SK-N-SH (cell line): ENCODE results near the gene OPCML. TPM values are rescaled to one million over a fixed set of nuclear protein-coding genes. Genes with fewer than 3 reads are reported as not detected.

Source experiments
- CTCF ChIA-PET: fragments of 300-600, 350-600 bp; formaldehyde crosslinking; extraction: SDS; loops from one replicate; lab custom pipeline; 2021; lab: Yijun Ruan, JAX
- POLR2A ChIA-PET: fragments of 350-600 bp; sonication (Branson Sonifier 250); formaldehyde crosslinking; extraction: SDS; loops from one replicate; lab custom pipeline; 2020; ENCODE audit warnings: antibody characterized with exemption, inconsistent platforms; lab: Yijun Ruan, JAX
- DNase-seq: peaks from one replicate; pipeline ENCODE4 v3.0.0; 2012
- H2AFZ ChIP-seq: fragments of 200-600 bp; sonication (generic); 2 replicates; pipeline ENCODE4 v1.8.1; 2016; ENCODE audit warnings: antibody characterized with exemption, mild to moderate bottlenecking, low read depth
- H3F3A ChIP-seq: fragments of 200-600 bp; sonication (generic); replicated peaks from 2 replicates; pipeline ENCODE3; 2016; ENCODE audit warnings: antibody characterized with exemption, mild to moderate bottlenecking; ENCODE audit not compliant: insufficient read depth
- H3K27ac ChIP-seq, 2 experiments: fragments of 200-500 bp in 1 of 2; fragments of 200-600 bp in 1 of 2; sonication (Bioruptor generic) in 1 of 2; sonication (generic), shearing (Covaris generic) in 1 of 2; 2 replicates each; pipeline versions ENCODE4 v1.5.1 to v1.6.1; 2014 to 2016; ENCODE audit warnings: low read depth in 2 of 2, inconsistent platforms in 1 of 2, low read length in 1 of 2, mild to moderate bottlenecking in 1 of 2, mixed read lengths in 1 of 2
- H3K27me3 ChIP-seq: fragments of 200-600 bp; sonication (generic), shearing (Covaris generic); 2 replicates; pipeline ENCODE4 v1.6.1; 2016; ENCODE audit warnings: mixed run types; ENCODE audit not compliant: insufficient read depth
- H3K36me3 ChIP-seq, 2 experiments: fragments of 200-500 bp in 1 of 2; fragments of 200-600 bp in 1 of 2; sonication (Bioruptor generic) in 1 of 2; sonication (generic) in 1 of 2; replicated peaks in 1 of 2; 2 replicates each; pipeline versions ENCODE3 to v1.5.1; 2014 to 2016; ENCODE audit warnings: low read length in 1 of 2, mild to moderate bottlenecking in 1 of 2; ENCODE audit not compliant: insufficient read depth in 2 of 2, control insufficient read depth in 1 of 2
- H3K4me1 ChIP-seq, 2 experiments: fragments of 200-500 bp in 1 of 2; fragments of 200-600 bp in 1 of 2; sonication (Bioruptor generic) in 1 of 2; sonication (generic), shearing (Covaris generic) in 1 of 2; 2 replicates each; pipeline versions ENCODE4 v1.5.1 to v1.6.1; 2014 to 2016; ENCODE audit warnings: low read depth in 1 of 2, low read length in 1 of 2, mixed run types in 1 of 2; ENCODE audit not compliant: insufficient read depth in 2 of 2, control insufficient read depth in 1 of 2
- H3K4me2 ChIP-seq: fragments of 200-600 bp; sonication (generic), shearing (Covaris generic); 2 replicates; pipeline ENCODE4 v1.6.1; 2017; ENCODE audit warnings: mixed run types
- H3K4me3 ChIP-seq, 2 experiments: fragments of 200-500 bp in 1 of 2; fragments of 200-600 bp in 1 of 2; sonication (Bioruptor generic) in 1 of 2; sonication (generic), shearing (Covaris generic) in 1 of 2; 2 replicates each; pipeline versions ENCODE4 v1.5.1 to v1.8.1; 2014 to 2016; ENCODE audit warnings: low read depth in 2 of 2, inconsistent platforms in 1 of 2, low read length in 1 of 2, mild to moderate bottlenecking in 1 of 2, mixed read lengths in 1 of 2, moderate library complexity in 1 of 2
- H3K79me2 ChIP-seq: fragments of 200-600 bp; sonication (generic); 2 replicates; pipeline ENCODE4 v1.8.1; 2017; ENCODE audit warnings: mild to moderate bottlenecking; ENCODE audit not compliant: insufficient read depth
- H3K9ac ChIP-seq: fragments of 200-600 bp; sonication (generic); 2 replicates; pipeline ENCODE4 v1.6.1; 2017; ENCODE audit warnings: mixed run types
- H3K9me2 ChIP-seq: fragments of 200-600 bp; sonication (generic); 2 replicates; pipeline ENCODE4 v1.6.1; 2017; ENCODE audit warnings: mixed run types
- H3K9me3 ChIP-seq: fragments of 200-600 bp; sonication (generic); 2 replicates; pipeline ENCODE4 v1.6.1; 2017; ENCODE audit warnings: mixed run types, mild to moderate bottlenecking, moderate library complexity
- H4K20me1 ChIP-seq: fragments of 200-600 bp; sonication (generic); 2 replicates; pipeline ENCODE4 v1.6.1; 2017; ENCODE audit warnings: mild to moderate bottlenecking, mixed run types; ENCODE audit not compliant: insufficient read depth
- CHD2 ChIP-seq: fragments of 150-350 bp; IDR thresholded peaks from 2 replicates; pipeline ENCODE4 v1.6.1; 2018; ENCODE audit warnings: low read length; ENCODE audit not compliant: partially characterized antibody
- EP300 ChIP-seq, 2 experiments: IDR thresholded peaks; 2 replicates each; pipeline versions ENCODE4 v1.4.0 to v1.6.1; 2012; ENCODE audit warnings: borderline replicate concordance in 1 of 2, low read depth in 1 of 2, low read length in 1 of 2
- GATA2 ChIP-seq: sonication (generic); formaldehyde crosslinking; IDR thresholded peaks from 2 replicates; pipeline ENCODE4 v1.5.0; 2020; ENCODE audit warnings: mild to moderate bottlenecking, missing genetic modification reagents
- POLR2AphosphoS5 ChIP-seq: IDR thresholded peaks from 2 replicates; pipeline ENCODE4 v1.6.1; 2012; ENCODE audit warnings: low read depth, low read length
- RAD21 ChIP-seq: IDR thresholded peaks from 2 replicates; pipeline ENCODE4 v1.6.1; 2012; ENCODE audit warnings: mild to moderate bottlenecking, low read length
- RCOR1 ChIP-seq: fragments of 150-350 bp; IDR thresholded peaks from 2 replicates; pipeline ENCODE4 v1.6.1; 2017; ENCODE audit warnings: antibody characterized with exemption, low read length
- SIN3A ChIP-seq: IDR thresholded peaks from 2 replicates; pipeline ENCODE4 v1.6.1; 2012; ENCODE audit warnings: low read depth, mild to moderate bottlenecking, low read length, moderate library complexity, borderline replicate concordance
- TAF1 ChIP-seq: IDR thresholded peaks from 2 replicates; pipeline ENCODE4 v1.6.1; 2012; ENCODE audit warnings: low read depth, mild to moderate bottlenecking, low read length, moderate library complexity, borderline replicate concordance
- WGBS: methylation state at CpG from one replicate; pipeline ENCODE4 v1.1.6; 2017; ENCODE audit warnings: low lambda C conversion rate; 5-methylcytosine and 5-hydroxymethylcytosine counted together
- polyA plus RNA-seq, 3 experiments: library from polyadenylated mRNA; depleted of rRNA; stranded (reverse); fragments of >200 nt; gene quantifications; 2 replicates each; pipeline ENCODE4 v1.2.3, GENCODE V29; 2012
- TF ChIP-seq, protein P1 (sequence below): IDR thresholded peaks from 2 replicates; pipeline ENCODE4; 2012
- TF ChIP-seq, protein P2 (sequence below): fragments of 200-600 bp; sonication (generic); IDR thresholded peaks from 2 replicates; pipeline ENCODE4 v1.6.1; 2017; ENCODE audit warnings: antibody characterized with exemption, mild to moderate bottlenecking, moderate library complexity

The OPCML gene
- polyA plus RNA-seq, 1 of the 3 experiments (the other 2 are of a cell fraction): not detected

GRCh38 chr11:133406489-133406888, 125.8 kb downstream of the OPCML start:
- peaks cover 0 to 6% of the 10 kb centered on the region in 2 experiments; a peak in 2 of 4 replicates for H3K4me1 ChIP-seq
- H3K4me3 ChIP-seq: no peak overlapping the region
- H3F3A ChIP-seq: no peaks in the 10 kb centered on the region
- H2AFZ ChIP-seq: no peak overlapping the region
- H3K4me2 ChIP-seq: no peak overlapping the region
- no peak overlapping the region for H3K27ac ChIP-seq
- TF ChIP-seq, protein P1, sequence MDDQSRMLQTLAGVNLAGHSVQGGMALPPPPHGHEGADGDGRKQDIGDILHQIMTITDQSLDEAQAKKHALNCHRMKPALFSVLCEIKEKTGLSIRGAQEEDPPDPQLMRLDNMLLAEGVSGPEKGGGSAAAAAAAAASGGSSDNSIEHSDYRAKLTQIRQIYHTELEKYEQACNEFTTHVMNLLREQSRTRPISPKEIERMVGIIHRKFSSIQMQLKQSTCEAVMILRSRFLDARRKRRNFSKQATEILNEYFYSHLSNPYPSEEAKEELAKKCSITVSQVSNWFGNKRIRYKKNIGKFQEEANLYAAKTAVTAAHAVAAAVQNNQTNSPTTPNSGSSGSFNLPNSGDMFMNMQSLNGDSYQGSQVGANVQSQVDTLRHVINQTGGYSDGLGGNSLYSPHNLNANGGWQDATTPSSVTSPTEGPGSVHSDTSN: no peak
- TF ChIP-seq GATA2 (CRISPR knock-in tag): peak; percentile 86
- TF ChIP-seq POLR2AphosphoS5: 0 out of 2 replicates have a peak, but pooled peaks have one; percentile 16
- TF ChIP-seq CHD2: peak; percentile 41
- TF ChIP-seq, protein P2, sequence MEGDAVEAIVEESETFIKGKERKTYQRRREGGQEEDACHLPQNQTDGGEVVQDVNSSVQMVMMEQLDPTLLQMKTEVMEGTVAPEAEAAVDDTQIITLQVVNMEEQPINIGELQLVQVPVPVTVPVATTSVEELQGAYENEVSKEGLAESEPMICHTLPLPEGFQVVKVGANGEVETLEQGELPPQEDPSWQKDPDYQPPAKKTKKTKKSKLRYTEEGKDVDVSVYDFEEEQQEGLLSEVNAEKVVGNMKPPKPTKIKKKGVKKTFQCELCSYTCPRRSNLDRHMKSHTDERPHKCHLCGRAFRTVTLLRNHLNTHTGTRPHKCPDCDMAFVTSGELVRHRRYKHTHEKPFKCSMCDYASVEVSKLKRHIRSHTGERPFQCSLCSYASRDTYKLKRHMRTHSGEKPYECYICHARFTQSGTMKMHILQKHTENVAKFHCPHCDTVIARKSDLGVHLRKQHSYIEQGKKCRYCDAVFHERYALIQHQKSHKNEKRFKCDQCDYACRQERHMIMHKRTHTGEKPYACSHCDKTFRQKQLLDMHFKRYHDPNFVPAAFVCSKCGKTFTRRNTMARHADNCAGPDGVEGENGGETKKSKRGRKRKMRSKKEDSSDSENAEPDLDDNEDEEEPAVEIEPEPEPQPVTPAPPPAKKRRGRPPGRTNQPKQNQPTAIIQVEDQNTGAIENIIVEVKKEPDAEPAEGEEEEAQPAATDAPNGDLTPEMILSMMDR: no peak
- peak; percentile 98 for TF ChIP-seq RCOR1
- no peak for TF ChIP-seq TAF1
- peak in 1 of 2 experiments; percentile 55; a peak in 2 of 4 replicates for TF ChIP-seq EP300 (IDR thresholded peaks at IDR 0.05; ENCODE audit: borderline replicate concordance in 1 of 2, low read depth in 1 of 2, low read length in 1 of 2)
- no peaks in the 10 kb centered on the region for H3K36me3 ChIP-seq
- H3K27me3 ChIP-seq: no peaks in the 10 kb centered on the region
- no peak overlapping the region for H3K9ac ChIP-seq
- H3K9me3 ChIP-seq: no peaks in the 10 kb centered on the region
- ChIA-PET POLR2A (no interaction called here), CTCF (interaction anchor here (1.1 to 1.6 kb wide), 3 partner anchors 10 to 328 kb away, joined by 3 to 4 read pairs (median 3); no protein-coding TSS in a partner anchor)
- no peaks in the 10 kb centered on the region for H3K9me2 ChIP-seq
- no peaks in the 10 kb centered on the region for H3K79me2 ChIP-seq
- 0% methylated on average over 4 of the region's 4 CpGs for WGBS
- DNase-seq: peak; percentile 52
- H4K20me1 ChIP-seq: no peaks in the 10 kb centered on the region

DNA sequence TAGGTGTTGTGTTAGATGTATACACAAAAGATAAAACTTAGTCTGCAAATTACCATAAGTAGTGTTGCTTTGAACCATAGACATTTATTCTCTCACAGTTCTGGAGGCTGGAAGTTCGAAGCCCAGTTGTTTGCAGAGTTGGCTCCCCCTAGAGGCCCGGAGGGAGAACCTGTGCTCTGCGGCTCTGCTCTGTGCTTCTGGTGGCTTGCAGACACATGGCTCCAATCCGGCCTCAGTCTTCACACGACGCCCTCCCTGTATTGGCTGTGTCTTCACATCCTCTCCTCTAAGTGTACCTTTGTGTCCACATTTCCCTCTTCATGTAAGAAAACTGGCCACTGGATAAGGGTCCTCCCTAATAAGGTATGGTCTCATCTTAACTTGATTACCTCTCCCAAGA, 128.4 kb downstream of the OPCML start:
- no peaks in the 10 kb centered on the region; the same call in 1 of the 2 replicates for H3K9me3 ChIP-seq
- no peaks in the 10 kb centered on the region for H3F3A ChIP-seq
- no peak overlapping the region for H3K9ac ChIP-seq
- H3K4me3 ChIP-seq: peak overlapping the region in 1 of 2 experiments; percentile 11; a peak in 1 of 4 replicates
- H3K36me3 ChIP-seq: no peaks in the 10 kb centered on the region
- H3K79me2 ChIP-seq: no peaks in the 10 kb centered on the region
- H4K20me1 ChIP-seq: no peaks in the 10 kb centered on the region
- 8% methylated on average over 6 of the region's 6 CpGs for WGBS
- POLR2A ChIA-PET: no interaction called here
- H3K4me2 ChIP-seq: no peak overlapping the region
- H3K9me2 ChIP-seq: no peaks in the 10 kb centered on the region
- CTCF ChIA-PET: no interaction called here
- H3K27ac ChIP-seq: no peak overlapping the region
- H2AFZ ChIP-seq: no peak overlapping the region
- peaks cover 0 to 6% of the 10 kb centered on the region in 2 experiments; a peak in 2 of 4 replicates for H3K4me1 ChIP-seq
- DNase-seq: peak; percentile 26
- no peaks in the 10 kb centered on the region for H3K27me3 ChIP-seq
- no peak for TF ChIP-seq SIN3A
- peak; percentile 29; the same call in 1 of the 2 replicates for TF ChIP-seq RAD21
- TF ChIP-seq, all 33 proteins: peak for 1
